HUES48 (cell line): Measurements from ENCODE around the gene H2BW1.
"Not testable (repeated sequence)": the region's sequence is repeated elsewhere in the genome, so short reads cannot be mapped to it uniquely, and the experiment has no call there.

Source experiments
- H3K27ac ChIP-seq: one replicate; pipeline ENCODE4 v1.7.0; 2013; ENCODE audit warnings: low read depth, low read length, inconsistent platforms
- H3K27me3 ChIP-seq: 2 replicates; pipeline ENCODE4 v1.6.1; 2013; ENCODE audit warnings: mild to moderate bottlenecking, low read length; ENCODE audit not compliant: control insufficient read depth, insufficient read depth
- H3K36me3 ChIP-seq: 2 replicates; pipeline ENCODE4 v1.6.1; 2013; ENCODE audit warnings: low read length; ENCODE audit not compliant: control insufficient read depth, insufficient read depth
- H3K4me1 ChIP-seq: 2 replicates; pipeline ENCODE4 v1.6.1; 2013; ENCODE audit warnings: mild to moderate bottlenecking, low read length; ENCODE audit not compliant: control insufficient read depth, insufficient read depth
- H3K4me3 ChIP-seq: 2 replicates; pipeline ENCODE4 v1.5.1; 2013; ENCODE audit warnings: mild to moderate bottlenecking, low read depth, low read length
- H3K9ac ChIP-seq: 2 replicates; pipeline ENCODE4 v1.6.1; 2013; ENCODE audit warnings: mild to moderate bottlenecking, low read depth, low read length, moderate library complexity
- H3K9me3 ChIP-seq: 2 replicates; pipeline ENCODE4 v1.6.1; 2013; ENCODE audit warnings: low read length; ENCODE audit not compliant: control insufficient read depth, insufficient read depth

The H2BW1 gene

GRCh38 chrX:103999234-103999633 is 14.3 kb downstream of the H2BW1 start:
- no peak overlapping the region for H3K27ac ChIP-seq
- H3K27me3 ChIP-seq, result peaks cover 7% of the 10 kb centered on the region
- no peak overlapping the region for H3K4me3 ChIP-seq
- no peaks in the 10 kb centered on the region for H3K9me3 ChIP-seq
- no peaks in the 10 kb centered on the region for H3K4me1 ChIP-seq
- H3K36me3 ChIP-seq, result no peaks in the 10 kb centered on the region
- no peak overlapping the region for H3K9ac ChIP-seq

- H3K9me3 ChIP-seq, H3K27me3 ChIP-seq, H3K9ac ChIP-seq, H3K4me3 ChIP-seq, H3K27ac ChIP-seq, H3K36me3 ChIP-seq, H3K4me1 ChIP-seq: not testable (repeated sequence)
Observed at GRCh38 chrX:103983508-103983907, 30.0 kb downstream of the H2BW1 start.

- not testable (repeated sequence) for H3K4me1 ChIP-seq, H3K27ac ChIP-seq, H3K4me3 ChIP-seq, H3K36me3 ChIP-seq, H3K9ac ChIP-seq, H3K27me3 ChIP-seq, H3K9me3 ChIP-seq
Observed at GRCh38 chrX:103962411-103963278, 50.9 kb downstream of the H2BW1 start, which contains the start of gene TMSB15B. Gene TMSB15B, plus strand, starts transcription at chrX:103962627.
